ENCODE results near the gene IGSF5.
"Not testable (repeated sequence)": the region's sequence is repeated elsewhere in the genome, so short reads cannot be mapped to it uniquely, and the experiment has no call there.

Gene IGSF5

DNA sequence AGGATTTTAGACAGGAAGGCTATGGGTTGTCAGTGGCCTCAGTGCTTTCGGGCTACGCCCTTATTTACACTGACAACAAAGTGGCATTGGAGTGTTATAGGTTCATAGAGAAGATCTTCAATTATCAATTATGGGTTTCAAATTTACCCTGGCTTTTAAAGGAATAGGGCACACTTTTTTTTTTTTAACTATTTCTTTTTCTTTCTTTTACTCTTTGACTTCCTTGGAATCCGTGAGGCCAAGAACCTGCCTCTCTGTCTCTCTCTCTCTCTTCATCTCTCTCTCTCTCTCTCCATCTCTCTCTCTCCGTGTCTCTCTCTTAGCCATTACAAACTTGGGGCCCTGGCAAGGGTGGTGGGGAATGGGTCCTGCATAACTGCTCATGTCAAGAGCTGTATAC is at the start of gene IGSF5:
TSS of gene IGSF5 (plus strand) at position 301 of the 400 bp plus-strand sequence. CDS start 327 bp downstream, outside the sequence.
- not testable (repeated sequence) for DNase-seq

GRCh38 chr21:39696196-39696595 is 48.8 kb upstream of the IGSF5 start:
- DNase-seq = no peak

DNA sequence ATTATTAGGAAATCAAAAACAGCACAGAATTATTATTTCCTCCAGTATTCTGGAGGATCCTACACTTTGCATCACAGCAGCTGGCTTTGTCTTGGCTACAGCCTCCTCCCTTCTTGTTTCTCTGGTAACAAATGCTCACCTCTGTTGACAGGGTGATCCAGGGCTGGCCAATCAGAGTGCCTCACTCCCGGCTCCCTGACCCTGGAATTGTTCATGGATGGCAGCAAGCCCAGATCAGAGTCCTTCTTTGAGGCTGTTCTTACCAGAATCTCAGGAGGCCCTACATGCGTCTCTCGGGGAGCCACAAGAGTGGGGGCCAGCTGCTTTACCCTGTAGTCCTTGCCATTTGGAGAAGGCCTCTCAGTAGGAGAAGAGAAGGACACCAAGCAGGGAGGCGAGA is 48.4 kb upstream of the IGSF5 start:
- DNase-seq = peak; percentile 90

GRCh38 chr21:39700318-39700717 is 44.7 kb upstream of the IGSF5 start:
- no peak for DNase-seq

DNA sequence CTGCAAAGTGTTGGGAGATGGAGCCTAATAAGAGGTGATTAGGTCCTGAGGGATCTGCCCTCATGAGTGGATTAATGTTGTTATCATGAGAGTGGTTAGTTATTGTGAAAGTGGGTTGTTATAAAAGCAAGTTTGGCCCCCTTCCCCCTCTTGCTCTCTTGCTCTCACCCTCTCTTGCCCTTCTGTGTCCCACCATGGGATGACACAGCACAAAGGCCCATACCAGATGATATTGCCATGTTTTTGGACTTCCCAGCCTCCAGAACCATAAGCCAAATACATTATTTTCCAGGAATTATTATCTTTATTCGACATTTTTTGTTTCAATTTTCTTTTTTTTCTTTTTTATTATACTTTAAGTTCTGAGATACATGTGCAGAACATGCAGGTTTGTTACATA is 41.4 kb upstream of the IGSF5 start:
- no peak for DNase-seq

- DNase-seq = no peak
Measured at GRCh38 chr21:39705849-39706248, 39.1 kb upstream of the IGSF5 start.

GRCh38 chr21:39707316-39707715 is 37.7 kb upstream of the IGSF5 start:
- no peak for DNase-seq

- DNase-seq = no peak
Measured at GRCh38 chr21:39710866-39711265, 34.1 kb upstream of the IGSF5 start.

DNA sequence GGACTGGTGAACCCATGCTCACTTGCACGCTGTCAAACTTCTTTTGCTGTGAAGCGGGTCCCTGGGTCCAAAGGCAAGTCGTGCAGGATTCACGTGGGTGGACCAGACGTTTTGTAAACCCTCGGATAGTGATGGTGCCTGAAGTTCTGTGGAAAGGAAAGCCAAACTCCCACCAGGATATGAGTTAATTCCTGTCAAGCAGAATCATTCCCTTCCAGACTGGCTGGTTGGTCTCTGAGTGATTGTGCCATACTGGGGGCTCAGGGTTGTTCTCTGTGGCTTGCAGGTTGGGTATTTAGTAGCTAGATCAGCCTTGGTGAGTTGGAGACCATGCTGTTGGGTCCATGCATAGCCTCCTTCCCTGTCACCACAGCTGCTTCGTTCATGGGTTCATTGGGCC is 32.7 kb upstream of the IGSF5 start:
- DNase-seq = no peak

GRCh38 chr21:39712976-39713375 is 32.0 kb upstream of the IGSF5 start:
- peak; percentile 18 for DNase-seq

DNA sequence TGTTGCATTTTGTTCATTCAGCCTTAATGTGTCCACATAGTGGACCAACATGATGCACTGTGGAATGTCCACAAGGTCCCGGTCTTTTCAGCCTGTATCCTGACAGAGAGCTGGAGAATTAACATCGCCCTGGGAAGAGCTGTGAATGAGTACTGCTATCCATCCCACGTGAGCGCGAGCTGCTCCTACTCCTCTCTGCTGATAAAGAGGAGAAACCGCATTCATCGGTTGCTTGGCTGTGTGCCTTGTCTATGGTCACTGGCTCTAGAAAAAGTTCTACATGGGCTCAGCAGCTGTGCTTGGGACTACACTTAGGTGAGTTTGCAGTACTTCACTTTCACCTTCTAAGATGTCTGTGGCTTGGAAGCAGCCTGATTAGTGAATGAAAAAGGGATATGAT is 31.1 kb upstream of the IGSF5 start:
- DNase-seq = no peak

DNA sequence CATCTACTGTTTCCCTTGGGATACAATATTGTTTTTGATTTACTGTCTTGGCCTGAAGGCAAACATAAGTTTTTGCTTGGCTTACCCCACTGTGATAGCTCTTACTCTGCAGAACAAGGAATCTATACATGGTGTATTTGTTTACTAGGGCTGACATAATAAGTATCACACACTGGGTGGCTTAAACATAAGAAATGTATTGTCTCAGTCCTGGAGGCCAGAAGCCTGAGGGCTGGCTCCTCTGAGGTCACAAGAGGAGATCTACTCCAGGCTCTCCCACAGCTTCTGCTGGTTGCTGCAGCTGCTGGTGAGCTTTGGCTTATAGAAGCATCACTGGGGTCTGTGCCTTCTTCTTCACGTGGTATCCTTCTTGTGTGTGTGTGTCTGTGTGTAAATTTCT is 30.7 kb upstream of the IGSF5 start:
- DNase-seq = no peak

DNA sequence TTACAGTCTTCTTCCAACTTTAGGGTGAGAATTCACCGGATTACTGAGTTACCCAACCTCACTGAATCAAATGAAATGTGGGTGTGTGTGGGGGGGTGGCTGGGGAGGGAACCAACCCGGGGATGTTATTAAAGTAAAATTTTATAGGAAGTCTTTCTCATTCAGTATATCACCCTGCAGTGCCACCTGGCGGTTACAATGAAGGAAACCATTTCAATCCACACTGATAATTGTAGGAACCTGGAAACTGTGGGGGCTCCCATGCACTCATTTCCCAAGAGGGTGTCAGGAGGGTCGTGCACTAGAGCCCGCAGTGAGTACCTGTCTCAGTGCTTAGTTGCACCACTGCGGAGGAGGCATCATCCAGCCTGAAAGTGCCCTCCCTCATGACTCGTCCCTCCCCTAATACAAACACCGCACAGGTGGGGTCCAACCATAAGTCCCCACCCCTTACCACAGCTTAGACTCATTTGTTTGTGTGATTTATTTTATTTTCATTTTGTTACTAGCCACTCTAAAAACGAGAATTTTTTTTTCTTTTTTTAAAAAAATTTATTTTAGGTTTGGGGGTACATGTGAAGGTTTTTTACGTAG is 29.1 kb upstream of the IGSF5 start:
- peak; percentile 37 for DNase-seq

GRCh38 chr21:39720126-39720778 is 24.7 kb upstream of the IGSF5 start:
- DNase-seq = no peak

GRCh38 chr21:39721885-39722284 is 23.1 kb upstream of the IGSF5 start:
- no peak for DNase-seq

GRCh38 chr21:39724944-39725343 is 20.0 kb upstream of the IGSF5 start:
- DNase-seq = no peak

DNA sequence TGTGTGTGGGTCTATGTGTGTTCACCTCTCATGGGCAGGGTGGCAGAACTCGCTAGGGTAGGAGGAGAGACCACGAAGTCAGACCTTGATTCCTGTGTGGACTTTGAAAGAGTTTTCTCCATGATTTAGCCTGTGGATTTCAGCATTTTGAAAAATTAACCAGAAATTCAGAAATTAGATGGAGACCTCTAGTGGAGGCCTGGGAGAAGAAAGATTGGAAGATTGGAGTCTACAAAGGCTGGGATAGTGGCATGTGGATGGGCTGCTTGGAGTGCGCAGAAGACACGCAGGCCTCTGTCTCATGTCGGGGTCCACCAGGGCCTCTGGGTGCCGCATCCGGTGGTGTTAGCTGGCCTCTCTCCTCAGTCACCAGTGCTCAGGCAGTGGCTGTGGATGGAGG is 18.9 kb upstream of the IGSF5 start:
- DNase-seq = no peak

DNA sequence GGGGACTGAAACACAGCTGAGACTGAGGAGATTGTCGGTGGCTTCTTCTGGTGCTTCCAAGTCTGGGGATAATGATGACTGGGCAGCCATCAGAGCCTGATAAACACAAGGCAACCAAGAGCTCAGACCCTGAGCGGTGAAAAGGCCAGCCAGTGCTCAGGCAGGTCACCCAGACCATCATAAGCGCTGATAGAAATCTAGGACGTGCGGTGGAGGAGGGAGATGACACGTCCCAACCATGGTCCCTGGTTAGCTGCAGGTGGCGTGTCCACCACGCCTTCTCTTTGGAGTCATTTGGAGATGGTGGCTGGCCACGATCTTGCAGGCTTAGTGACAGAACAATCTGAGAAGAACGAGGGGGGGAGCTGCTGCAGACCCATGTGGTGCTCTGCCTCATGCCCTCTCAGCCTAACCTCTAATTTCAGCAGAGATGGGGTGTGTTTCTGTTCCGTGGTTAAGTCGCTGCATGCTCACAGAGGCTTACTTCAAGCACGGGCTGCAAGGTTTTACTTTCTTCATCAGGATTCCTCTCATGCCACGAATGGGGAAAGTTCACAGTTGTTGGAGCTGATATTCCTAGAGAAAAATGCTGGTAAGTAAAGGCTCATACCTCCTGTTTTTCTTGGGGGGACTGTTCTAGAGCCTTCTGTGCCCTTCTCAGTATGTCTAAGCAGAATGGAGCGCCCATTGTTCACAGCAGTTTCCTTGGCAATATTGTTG is 17.4 kb upstream of the IGSF5 start:
- no peak for DNase-seq

GRCh38 chr21:39728341-39728740 is 16.6 kb upstream of the IGSF5 start:
- DNase-seq = no peak

- no peak for DNase-seq
Measured at GRCh38 chr21:39730418-39731157, 14.4 kb upstream of the IGSF5 start.

GRCh38 chr21:39736716-39737115 is 8.3 kb upstream of the IGSF5 start:
- DNase-seq = no peak

DNA sequence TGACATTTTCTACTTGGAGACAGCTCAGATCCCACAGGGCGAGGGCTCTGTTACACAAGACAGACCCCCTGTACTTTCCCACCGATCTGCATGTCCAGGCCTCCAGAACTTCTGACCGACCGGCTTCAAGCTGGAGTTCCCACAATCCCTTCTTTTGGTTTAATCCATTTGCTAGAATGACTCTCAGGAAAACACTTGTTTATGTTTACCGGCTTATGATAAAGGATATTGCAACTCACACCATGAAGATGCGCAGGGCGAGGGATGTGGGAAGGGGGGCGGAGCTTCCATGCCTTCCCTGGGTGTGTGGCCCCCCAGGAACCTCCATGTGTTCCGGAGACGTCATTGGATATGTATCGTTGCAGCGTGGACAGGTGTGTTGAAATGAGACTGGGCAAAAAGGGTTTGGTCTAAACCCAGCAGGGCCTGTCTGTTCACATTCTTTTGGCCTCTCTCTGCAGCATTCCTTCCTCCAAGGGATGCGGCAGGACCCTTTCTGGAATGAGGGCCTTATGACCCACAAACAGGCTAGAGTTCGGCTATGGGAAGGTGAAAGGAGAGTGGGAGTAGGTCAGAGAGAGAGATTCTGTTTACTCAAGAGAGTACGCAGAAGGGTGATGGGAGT is 7.5 kb upstream of the IGSF5 start:
- no peak for DNase-seq

- no peak for DNase-seq
Measured at GRCh38 chr21:39738566-39738965, 6.4 kb upstream of the IGSF5 start.
